GM19043 (cell line): Measurements from ENCODE around the gene STH.

ENCODE experiments used
- ATAC-seq: cut with Tn5 transposase; IDR thresholded peaks from one replicate; pipeline ENCODE4 v1.9.1; 2021; ENCODE audit warnings: low read depth; ENCODE audit not compliant: unreplicated experiment

STH gene

DNA sequence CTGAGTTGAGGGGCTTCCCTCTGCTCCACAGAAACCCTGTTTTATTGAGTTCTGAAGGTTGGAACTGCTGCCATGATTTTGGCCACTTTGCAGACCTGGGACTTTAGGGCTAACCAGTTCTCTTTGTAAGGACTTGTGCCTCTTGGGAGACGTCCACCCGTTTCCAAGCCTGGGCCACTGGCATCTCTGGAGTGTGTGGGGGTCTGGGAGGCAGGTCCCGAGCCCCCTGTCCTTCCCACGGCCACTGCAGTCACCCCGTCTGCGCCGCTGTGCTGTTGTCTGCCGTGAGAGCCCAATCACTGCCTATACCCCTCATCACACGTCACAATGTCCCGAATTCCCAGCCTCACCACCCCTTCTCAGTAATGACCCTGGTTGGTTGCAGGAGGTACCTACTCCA, 26.0 kb downstream of the STH start:
- no peak for ATAC-seq

- no peak for ATAC-seq
These were observed 26.6 kb downstream of the STH start for GRCh38 chr17:46025510-46026165.

DNA sequence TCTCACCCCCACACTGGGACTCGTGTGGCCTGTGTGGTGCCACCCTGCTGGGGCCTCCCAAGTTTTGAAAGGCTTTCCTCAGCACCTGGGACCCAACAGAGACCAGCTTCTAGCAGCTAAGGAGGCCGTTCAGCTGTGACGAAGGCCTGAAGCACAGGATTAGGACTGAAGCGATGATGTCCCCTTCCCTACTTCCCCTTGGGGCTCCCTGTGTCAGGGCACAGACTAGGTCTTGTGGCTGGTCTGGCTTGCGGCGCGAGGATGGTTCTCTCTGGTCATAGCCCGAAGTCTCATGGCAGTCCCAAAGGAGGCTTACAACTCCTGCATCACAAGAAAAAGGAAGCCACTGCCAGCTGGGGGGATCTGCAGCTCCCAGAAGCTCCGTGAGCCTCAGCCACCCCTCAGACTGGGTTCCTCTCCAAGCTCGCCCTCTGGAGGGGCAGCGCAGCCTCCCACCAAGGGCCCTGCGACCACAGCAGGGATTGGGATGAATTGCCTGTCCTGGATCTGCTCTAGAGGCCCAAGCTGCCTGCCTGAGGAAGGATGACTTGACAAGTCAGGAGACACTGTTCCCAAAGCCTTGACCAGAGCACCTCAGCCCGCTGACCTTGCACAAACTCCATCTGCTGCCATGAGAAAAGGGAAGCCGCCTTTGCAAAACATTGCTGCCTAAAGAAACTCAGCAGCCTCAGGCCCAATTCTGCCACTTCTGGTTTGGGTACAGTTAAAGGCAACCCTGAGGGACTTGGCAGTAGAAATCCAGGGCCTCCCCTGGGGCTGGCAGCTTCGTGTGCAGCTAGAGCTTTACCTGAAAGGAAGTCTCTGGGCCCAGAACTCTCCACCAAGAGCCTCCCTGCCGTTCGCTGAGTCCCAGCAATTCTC, 27.4 kb downstream of the STH start:
- no peak for ATAC-seq

GRCh38 chr17:46027048-46027975, 28.3 kb downstream of the STH start:
- no peak for ATAC-seq

DNA sequence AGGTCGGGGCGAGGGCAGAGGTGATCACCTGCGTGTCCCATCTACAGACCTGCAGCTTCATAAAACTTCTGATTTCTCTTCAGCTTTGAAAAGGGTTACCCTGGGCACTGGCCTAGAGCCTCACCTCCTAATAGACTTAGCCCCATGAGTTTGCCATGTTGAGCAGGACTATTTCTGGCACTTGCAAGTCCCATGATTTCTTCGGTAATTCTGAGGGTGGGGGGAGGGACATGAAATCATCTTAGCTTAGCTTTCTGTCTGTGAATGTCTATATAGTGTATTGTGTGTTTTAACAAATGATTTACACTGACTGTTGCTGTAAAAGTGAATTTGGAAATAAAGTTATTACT, 28.9 kb downstream of the STH start:
- ATAC-seq, result no peak

DNA sequence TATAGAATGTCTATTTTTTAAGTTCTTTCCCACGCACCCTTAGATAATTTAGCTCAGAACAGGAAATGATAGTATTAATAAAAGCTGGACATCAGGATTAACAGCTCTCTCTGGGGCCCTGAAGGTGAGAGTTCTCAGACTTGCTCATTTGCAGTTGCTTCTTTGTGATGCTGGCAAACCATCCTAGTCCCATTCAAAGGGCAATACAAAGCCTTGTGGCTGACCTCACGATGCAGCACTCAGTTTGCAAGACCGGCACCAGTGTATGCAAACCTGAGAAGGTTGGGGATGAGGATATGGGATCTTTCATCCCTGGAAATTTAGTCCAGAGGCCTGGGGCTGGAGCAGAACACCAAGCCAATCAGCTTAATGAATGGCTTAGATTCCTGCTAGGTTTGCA, 29.3 kb downstream of the STH start:
- ATAC-seq, result no peak

DNA sequence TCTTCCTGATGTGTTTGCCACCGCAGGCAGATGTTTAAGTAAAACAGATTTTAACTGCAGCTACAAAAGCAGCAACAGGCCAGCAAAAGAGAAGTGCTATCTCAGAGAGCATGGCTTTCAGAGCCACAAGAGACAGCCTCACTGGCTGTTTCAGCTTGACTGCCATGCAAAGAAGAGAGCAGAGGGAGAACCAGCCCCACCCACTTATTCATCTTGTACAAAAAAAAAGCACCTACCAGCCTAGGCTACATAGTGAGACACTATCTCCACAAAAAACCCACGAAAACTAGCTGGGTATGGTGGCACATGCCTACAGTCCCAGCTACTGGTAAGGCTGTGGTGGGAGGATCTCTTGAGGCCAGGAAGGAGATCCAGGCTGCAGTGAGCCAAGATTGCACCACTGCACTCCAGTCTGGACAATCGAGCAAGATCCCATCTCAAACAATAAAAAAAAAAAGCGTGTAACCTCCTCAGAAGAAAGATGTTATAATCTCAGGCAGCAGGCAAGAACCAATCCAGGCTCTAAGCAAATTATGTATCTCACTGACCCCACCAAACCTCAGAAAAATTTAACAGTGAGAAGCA, 30.0 kb downstream of the STH start:
- ATAC-seq, result no peak

GRCh38 chr17:46029627-46030026, 30.6 kb downstream of the STH start:
- ATAC-seq, result no peak

DNA sequence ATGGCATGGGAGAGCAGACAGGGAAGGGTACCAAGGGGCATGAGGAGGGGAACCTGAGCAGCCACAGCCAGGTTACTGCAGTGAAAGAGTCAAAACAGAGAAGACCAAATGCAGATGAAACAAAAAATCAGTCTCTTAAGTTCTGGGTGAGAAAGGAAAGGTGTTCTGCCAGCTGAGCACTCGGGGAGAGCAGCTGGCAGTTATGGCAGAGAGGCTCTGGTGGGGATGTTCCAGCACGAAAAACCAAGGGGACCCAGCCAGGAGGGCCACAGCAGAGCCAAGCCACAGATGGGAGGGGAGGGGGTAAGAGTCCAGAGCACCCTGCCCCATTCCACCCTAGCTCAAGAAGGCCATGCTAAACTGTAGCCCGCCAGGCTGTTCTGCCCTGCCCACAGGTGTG, 31.7 kb downstream of the STH start:
- ATAC-seq, result no peak

- no peak for ATAC-seq
These were observed 32.4 kb downstream of the STH start for GRCh38 chr17:46031440-46031839.

DNA sequence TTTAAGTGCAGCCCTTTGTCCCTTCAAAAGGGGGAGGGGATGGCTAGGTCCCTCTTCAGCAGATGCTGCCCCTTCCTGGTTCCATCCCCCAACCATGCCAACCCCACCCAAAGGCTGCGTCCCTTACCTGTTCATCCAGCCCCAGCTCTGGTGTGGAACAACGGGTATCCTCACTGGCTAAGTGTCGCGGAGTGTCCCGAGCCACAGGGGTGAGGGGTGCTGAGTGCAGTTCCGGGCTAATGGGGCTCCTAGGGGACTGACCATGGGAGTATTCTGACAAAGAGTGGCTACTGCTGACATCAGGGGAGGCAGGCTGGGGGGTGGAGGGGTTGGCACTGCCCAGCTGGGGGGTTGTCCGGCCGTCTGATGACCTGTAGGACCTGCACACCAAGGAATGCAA, 32.9 kb downstream of the STH start:
- ATAC-seq, result no peak

GRCh38 chr17:46032909-46033308, 33.9 kb downstream of the STH start:
- ATAC-seq, result no peak

DNA sequence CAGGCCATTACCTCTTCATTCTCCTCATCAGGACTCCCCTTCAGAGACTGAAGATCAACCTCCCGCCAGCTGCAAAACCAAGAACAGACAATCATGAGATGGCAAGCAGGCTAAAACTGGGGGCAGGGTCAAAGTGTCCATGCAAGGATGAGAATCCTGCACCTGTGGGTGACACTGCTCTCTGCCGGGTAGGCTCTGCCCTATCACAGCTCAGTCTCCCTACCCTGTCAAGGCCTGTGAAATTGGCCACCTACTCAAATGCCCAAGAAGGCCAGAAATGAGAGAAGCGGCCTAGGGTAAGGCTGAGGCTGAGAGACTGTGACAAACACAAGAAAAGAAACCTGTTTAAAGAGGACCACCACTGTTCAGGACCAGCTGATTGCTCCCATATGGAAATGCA, 34.3 kb downstream of the STH start:
- ATAC-seq, result no peak

GRCh38 chr17:46035112-46035818, 36.2 kb downstream of the STH start:
- ATAC-seq, result no peak

DNA sequence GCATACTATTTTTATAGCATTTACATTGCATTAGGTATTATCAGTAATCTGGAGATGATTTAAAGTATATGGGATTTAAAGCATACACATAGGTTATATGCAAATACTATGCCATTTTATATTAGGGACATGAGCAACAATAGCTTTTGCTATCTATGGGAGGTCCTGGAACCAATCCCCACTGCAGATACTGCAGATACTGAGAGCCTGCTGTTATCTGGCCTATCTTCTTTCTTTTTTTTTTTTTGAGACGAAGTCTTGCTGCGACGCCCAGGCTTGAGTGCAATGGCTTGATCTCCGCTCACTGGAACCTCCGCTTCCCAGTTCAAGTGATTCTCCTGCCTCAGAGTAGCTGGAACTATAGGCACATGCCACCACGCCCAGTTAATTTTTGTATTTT, 37.4 kb downstream of the STH start:
- no peak for ATAC-seq

DNA sequence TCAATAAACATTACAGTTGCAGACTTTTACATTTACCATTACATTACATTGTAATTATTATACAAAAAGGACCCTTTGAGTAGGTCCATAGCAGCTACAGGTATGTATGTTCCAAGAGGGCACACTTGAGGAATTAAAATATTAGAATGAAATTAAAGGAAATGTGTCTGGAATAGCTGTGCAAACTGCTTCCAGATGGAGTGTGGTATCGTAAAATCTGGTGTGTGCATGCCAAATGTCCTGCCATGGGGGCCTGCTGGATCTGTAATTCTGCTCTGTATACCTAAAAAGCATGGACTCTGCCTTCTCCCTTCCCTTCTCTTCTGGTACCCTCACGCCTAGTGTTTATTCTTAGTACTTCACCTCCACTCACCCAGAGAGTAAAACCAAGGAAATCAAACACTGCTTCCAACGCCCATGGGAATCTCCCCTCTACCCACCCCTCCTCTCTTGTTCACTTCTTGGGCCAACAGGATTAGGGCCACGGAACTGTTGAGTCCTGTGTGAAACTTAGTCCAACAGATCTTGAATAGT, 38.7 kb downstream of the STH start:
- ATAC-seq, result no peak

DNA sequence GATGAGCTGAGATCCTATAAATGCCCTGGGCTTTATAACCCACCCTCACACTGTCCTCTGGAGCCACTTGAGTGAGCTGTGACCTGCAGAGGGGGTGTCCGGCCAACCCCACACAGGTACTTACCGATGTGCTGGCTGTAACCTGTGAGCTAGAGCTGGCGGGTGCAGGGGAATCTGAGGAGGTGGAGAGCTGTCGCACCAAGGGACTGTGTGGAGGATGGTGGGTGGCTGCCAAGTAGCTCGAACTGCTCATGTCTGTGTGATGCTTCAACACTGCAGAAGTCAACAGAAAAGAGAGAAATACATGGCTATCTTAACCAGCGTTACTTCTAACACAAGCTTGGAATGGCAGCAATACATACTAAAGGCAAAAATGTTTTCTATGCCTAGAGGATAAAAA, 39.4 kb downstream of the STH start:
- no peak for ATAC-seq

GRCh38 chr17:46038937-46039336, 39.9 kb downstream of the STH start:
- ATAC-seq, result no peak

DNA sequence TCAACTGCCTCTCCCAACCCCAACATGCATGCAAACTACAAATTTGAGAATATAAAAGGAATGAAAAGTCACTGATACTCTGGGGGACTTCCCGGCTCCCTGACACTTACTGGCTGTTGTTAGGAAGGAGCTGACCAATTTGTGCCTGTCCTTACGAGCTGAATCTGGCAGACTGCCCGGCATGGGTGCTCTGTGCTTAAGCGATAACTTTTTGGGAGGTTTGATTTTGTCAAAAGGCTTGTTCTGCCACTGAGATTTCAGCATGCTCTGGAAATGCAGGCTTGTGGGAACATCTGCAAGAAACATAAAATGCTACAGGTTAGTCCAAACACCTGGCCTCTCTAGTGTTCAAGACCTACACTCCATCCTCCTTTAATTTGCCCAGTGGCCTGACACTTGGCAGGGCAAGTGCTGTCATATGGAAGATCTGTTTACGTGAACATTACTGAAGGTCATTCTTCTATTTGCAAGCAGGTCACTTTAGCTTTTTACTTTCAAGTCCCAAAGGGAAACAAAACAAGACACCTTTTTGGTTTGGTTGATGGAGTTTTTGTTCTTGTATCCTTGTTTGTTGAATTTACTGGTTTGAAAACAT, 40.6 kb downstream of the STH start:
- ATAC-seq, result no peak

- ATAC-seq, result no peak
These were observed 43.2 kb downstream of the STH start for GRCh38 chr17:46042246-46042645.
